NB4 (cell line): ENCODE data around the gene UBR2.

Experiments used
- DNase-seq: peaks from one replicate; pipeline ENCODE4 v3.0.0; 2010; ENCODE audit warnings: low read depth
- H3K4me3 ChIP-seq: one replicate; pipeline ENCODE4 v1.5.1; 2011; ENCODE audit warnings: mild to moderate bottlenecking, low read depth, low read length, moderate library complexity
- CTCF ChIP-seq: IDR thresholded peaks from one replicate; pipeline ENCODE4 v1.5.1; 2012; ENCODE audit warnings: low read depth, low read length
- MYC ChIP-seq: IDR thresholded peaks from 2 replicates; pipeline ENCODE4 v1.6.1; 2011; ENCODE audit warnings: low read depth, low read length
- POLR2A ChIP-seq: IDR thresholded peaks from 2 replicates; pipeline ENCODE4 v1.6.1; 2011; ENCODE audit warnings: mild to moderate bottlenecking; ENCODE audit not compliant: insufficient read length; ENCODE audit errors: extremely low read depth
- TF ChIP-seq, protein P1 (sequence below): IDR thresholded peaks from 2 replicates; pipeline ENCODE4 v1.6.1; 2011; ENCODE audit warnings: low read depth, low read length

UBR2 gene

DNA sequence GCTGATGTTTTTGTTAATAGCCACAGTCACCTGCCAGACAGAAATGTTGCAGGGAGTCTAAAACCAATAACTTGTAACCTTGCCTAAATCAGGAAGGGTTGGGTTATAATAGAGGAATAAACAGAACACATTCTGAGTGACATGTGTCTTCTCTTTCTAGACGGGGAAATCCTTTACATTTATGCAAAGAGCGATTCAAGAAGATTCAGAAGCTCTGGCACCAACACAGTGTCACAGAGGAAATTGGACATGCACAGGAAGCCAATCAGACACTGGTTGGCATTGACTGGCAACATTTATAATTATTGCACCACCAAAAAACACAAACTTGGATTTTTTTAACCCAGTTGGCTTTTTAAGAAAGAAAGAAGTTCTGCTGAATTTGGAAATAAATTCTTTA, 127.0 kb downstream of the UBR2 start:
- H3K4me3 ChIP-seq = no peak overlapping the region
- no peak for DNase-seq
- no peak for TF ChIP-seq CTCF
- TF ChIP-seq POLR2A = no peak
- TF ChIP-seq, protein P1, sequence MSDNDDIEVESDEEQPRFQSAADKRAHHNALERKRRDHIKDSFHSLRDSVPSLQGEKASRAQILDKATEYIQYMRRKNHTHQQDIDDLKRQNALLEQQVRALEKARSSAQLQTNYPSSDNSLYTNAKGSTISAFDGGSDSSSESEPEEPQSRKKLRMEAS = no peak
- no peak for TF ChIP-seq MYC

GRCh38 chr6:42692137-42692911, 128.5 kb downstream of the UBR2 start:
- DNase-seq = no peak
- no peak for TF ChIP-seq POLR2A
- TF ChIP-seq MYC = no peak
- TF ChIP-seq, protein P1 = no peak
- TF ChIP-seq CTCF = no peak
- no peak overlapping the region for H3K4me3 ChIP-seq

DNA sequence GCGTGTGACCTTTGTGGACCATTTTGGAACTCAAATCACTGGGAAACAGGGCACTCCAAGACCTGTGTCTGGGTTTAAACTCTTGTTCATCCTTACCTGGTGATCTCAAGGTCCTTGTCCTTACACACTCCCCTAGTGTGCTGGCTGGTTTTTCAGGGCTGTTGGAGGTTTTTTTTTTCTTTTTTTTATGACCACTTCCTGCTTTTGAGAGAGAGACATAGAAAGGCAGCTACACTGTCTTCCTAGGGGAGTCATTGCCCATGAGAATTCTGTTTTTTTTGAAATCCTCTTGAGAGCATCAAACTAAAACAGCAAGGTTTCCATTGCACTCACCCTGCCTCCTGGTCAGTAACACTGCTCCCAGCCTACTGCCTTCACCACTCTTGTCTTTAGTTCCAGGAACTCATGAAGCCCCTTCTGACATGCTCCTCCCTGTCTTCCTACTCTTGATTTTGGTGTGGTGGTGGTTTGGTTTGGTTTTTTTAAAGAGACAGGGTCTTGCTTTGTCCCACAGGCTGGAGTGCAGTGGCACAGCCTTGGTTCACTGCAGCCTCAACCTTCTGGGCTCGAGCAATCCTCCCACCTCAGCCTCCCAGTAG, 130.0 kb downstream of the UBR2 start:
- DNase-seq = peak; percentile 60
- no peak overlapping the region for H3K4me3 ChIP-seq
- no peak for TF ChIP-seq CTCF
- TF ChIP-seq, protein P1 = no peak
- no peak for TF ChIP-seq POLR2A
- no peak for TF ChIP-seq MYC

DNA sequence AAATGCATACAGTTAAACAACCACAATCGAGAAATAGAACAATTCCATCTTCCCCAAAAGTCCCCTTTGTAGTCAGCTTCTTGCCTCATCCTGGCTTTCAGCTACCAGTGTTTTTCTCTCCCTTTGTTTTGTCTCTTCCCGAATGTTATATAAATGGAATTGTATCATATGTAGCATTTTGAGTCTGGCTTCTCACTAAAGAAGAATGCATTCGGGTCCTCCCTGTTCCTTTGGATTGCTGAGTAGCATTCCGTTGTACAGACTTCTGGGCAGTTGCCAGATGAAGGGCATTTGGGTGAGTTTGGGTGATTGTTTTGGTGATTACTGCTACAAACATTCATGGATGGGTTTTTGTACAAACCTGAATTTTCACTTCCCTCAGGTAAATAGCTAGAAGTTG, 130.8 kb downstream of the UBR2 start:
- DNase-seq = no peak
- H3K4me3 ChIP-seq = no peak overlapping the region
- TF ChIP-seq POLR2A (no peak), MYC (no peak), CTCF (no peak)
- TF ChIP-seq, protein P1 = no peak

DNA sequence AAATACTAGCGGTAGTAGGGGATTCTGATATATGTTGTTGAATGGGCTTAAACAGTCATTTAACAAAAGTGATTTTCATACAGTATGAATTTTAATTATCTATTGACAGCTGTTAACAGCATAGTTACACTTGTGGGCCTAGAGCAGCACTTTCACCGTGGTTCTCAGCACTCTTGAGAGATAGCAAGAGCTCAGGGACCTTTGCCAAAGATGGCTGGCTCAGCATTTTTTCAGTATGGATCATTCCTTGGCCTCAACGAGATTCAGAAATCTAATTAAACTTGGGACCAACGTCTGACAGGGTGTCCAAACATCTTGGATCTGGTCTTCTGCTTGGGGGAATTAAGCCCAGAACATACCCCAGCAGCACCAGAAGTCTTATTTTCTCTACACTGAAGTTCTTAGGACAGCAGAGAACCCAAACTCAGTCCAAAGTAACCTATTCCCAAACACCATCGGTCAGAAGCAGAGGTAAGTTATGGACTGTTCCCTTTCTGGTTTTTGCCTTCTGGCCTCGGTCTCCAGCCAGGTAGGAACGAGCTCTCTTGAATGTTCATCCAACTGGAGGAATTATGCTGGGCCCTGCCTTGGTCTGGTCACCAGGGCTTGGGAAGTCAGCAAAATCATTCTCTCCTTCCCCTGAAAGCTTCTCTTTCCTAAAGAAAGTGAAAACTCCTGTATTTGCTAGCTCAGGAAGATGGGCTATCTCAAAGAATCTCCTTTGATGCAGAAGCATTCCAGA, 132.9 kb downstream of the UBR2 start:
- TF ChIP-seq CTCF (no peak), MYC (no peak), POLR2A (no peak)
- TF ChIP-seq, protein P1 = no peak
- H3K4me3 ChIP-seq = no peak overlapping the region
- no peak for DNase-seq
